Subcutaneous abdominal adipose tissue (tissue), 5 donors: ENCODE results near the gene MGAT5.

Experiments used
- H3K27ac ChIP-seq: one replicate; pipeline ENCODE4 v1.7.0; 2013; ENCODE audit warnings: low read depth, mild to moderate bottlenecking, inconsistent platforms, low read length, moderate library complexity
- H3K27me3 ChIP-seq, 5 donors: one replicate each; pipeline ENCODE4 v1.7.0; 2013; ENCODE audit warnings: low read length in 5 of 5, inconsistent platforms in 1 of 5; ENCODE audit not compliant: control insufficient read depth in 5 of 5, insufficient read depth in 4 of 5
- H3K36me3 ChIP-seq, 5 donors: one replicate each; pipeline ENCODE4 v1.7.0; 2013; ENCODE audit warnings: low read length in 5 of 5; ENCODE audit not compliant: control insufficient read depth in 5 of 5, insufficient read depth in 5 of 5
- H3K4me1 ChIP-seq, 5 donors: one replicate each; pipeline ENCODE4 v1.7.0; 2013; ENCODE audit warnings: low read length in 5 of 5, mild to moderate bottlenecking in 3 of 5, moderate library complexity in 1 of 5; ENCODE audit not compliant: control insufficient read depth in 5 of 5, insufficient read depth in 5 of 5
- H3K4me3 ChIP-seq, 5 donors: one replicate each; pipeline ENCODE4 v1.7.0; 2013; ENCODE audit warnings: low read length in 5 of 5, low read depth in 1 of 5
- H3K9ac ChIP-seq, 5 donors: one replicate each; pipeline ENCODE4 v1.7.0; 2013; ENCODE audit warnings: low read length in 5 of 5, mild to moderate bottlenecking in 4 of 5, moderate library complexity in 3 of 5
- H3K9me3 ChIP-seq, 5 donors: one replicate each; pipeline ENCODE4 v1.7.0; 2013; ENCODE audit warnings: low read length in 5 of 5; ENCODE audit not compliant: control insufficient read depth in 5 of 5
- donor health status: healthy.
- donor health status: healthy.
- donor health status: healthy.
- donor health status: healthy.
- donor health status: healthy.

MGAT5 gene

DNA sequence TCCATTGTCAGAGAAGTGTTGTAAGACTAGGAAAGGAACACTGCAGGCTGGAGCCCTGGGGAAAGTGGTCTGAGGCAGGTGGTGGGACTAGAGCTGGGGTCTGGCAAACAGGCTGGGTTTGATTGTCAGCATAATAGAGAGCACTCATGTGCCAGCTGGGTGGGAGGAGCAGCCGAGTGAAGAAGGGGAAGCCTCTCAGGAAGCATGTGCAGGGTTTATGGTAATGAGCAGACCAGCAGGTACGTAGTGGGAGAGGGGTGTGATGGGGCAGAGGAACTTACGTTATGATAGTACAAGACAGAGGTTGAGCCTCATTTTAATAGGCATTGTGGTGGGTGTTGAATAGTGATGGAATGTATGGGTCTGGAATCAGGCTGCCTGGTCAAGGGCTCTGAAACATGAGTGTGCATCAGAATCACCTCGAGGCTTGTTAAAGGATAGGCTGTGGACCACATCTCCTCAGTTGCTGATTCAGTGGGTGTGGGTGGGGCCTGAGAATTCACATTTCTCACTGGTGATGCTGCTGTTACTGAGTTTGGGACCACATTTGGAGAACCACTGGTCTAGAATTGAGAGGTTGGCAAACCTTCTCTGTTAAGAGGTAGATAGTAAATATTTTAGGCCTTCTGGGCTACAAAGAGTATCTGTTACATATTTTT is 1.7 kb upstream of the MGAT5 start:
- no peaks in the 10 kb centered on the region for H3K27me3 ChIP-seq
- H3K9me3 ChIP-seq, result no peaks in the 10 kb centered on the region
- H3K9ac ChIP-seq, result no peak overlapping the region
- H3K4me3 ChIP-seq, result no peak overlapping the region
- H3K4me1 ChIP-seq, result peaks cover 0 to 38% (median 9%) of the 10 kb centered on the region in 5 donors
- H3K27ac ChIP-seq, result no peak overlapping the region
- H3K36me3 ChIP-seq, result peaks cover 3 to 7% (median 6%) of the 10 kb centered on the region in 5 donors

- H3K27ac ChIP-seq, result no peak overlapping the region
- H3K4me3 ChIP-seq, result no peak overlapping the region
- no peaks in the 10 kb centered on the region for H3K9me3 ChIP-seq
- no peaks in the 10 kb centered on the region for H3K27me3 ChIP-seq
- H3K36me3 ChIP-seq, result peaks cover 3 to 7% (median 6%) of the 10 kb centered on the region in 5 donors
- H3K4me1 ChIP-seq, result peaks cover 0 to 37% (median 11%) of the 10 kb centered on the region in 5 donors
- H3K9ac ChIP-seq, result no peak overlapping the region
Observed at GRCh38 chr2:134253117-134253704, 661 bp upstream of the MGAT5 start.

DNA sequence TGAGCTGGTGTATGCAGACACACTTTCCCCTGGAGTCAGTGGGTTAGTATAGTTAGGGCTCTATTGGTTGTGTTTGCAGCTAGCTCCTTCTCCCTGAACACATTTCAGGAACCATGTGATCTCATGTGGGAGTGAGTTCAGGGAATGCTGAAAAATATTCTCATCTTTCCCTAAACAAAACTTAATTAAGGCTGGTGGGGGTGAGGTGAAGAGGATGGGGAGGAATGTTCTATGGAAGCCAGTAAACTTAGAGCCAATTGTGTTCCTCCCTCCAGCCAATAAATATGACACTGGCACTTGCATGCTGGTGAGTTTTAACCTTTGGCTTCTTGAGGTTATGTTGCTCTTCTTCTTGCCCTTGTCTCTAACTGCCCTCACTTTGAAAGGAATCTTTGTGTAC is 952 bp downstream of the MGAT5 start:
- Histone ChIP-seq H3K4me1 (peaks cover 0 to 37% (median 15%) of the 10 kb centered on the region in 5 donors), H3K9ac (no peak overlapping the region), H3K4me3 (no peak overlapping the region), H3K9me3 (no peaks in the 10 kb centered on the region), H3K27ac (no peak overlapping the region), H3K36me3 (peaks cover 3 to 7% (median 6%) of the 10 kb centered on the region in 5 donors), H3K27me3 (no peaks in the 10 kb centered on the region)

- no peaks in the 10 kb centered on the region for H3K27me3 ChIP-seq
- no peak overlapping the region for H3K9ac ChIP-seq
- H3K27ac ChIP-seq, result no peak overlapping the region
- H3K4me1 ChIP-seq, result peaks cover 0 to 49% (median 27%) of the 10 kb centered on the region in 5 donors
- H3K9me3 ChIP-seq, result no peaks in the 10 kb centered on the region
- no peak overlapping the region for H3K4me3 ChIP-seq
- H3K36me3 ChIP-seq, result peaks cover 3 to 7% (median 6%) of the 10 kb centered on the region in 5 donors
Observed at GRCh38 chr2:134256956-134257355, 3.1 kb downstream of the MGAT5 start.

GRCh38 chr2:134257509-134257908 is 3.6 kb downstream of the MGAT5 start:
- H3K4me1 ChIP-seq, result peaks cover 0 to 52% (median 27%) of the 10 kb centered on the region in 5 donors
- no peak overlapping the region for H3K9ac ChIP-seq
- H3K36me3 ChIP-seq, result peaks cover 3 to 7% (median 6%) of the 10 kb centered on the region in 5 donors
- H3K27me3 ChIP-seq, result no peaks in the 10 kb centered on the region
- no peak overlapping the region for H3K27ac ChIP-seq
- no peak overlapping the region for H3K4me3 ChIP-seq
- no peaks in the 10 kb centered on the region for H3K9me3 ChIP-seq

DNA sequence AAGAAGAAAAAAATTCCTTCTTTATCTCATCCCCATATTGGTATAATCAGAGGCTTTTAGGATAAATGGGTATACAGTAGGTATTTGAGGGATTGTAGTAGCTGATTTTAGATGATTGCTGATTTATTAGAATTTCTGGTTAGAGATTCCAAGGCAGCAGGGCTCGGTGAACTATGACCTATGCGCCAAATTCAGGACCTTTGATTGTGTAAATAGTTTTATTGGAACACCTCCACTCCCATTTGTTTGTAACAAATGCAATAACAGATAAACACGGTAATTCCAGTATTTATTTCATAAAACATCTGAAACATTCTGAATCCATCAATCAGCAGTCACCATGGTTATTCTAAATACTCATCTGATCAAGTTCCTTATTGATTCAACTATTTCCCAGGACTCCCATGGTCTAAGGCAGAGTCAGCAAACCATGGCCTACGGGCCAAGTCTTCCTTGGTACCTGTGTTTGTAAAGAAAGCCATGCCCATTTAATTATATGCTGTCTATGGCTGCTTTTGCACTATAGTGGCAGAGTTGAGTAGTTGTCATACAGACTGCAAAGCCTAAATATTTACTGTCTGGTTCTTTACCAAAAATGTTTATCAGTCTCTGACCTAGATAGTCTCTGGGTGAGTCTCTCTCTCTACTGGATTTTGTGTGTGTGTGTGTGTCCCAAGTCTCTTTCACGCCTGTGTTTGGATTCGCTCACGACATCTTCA is 4.3 kb downstream of the MGAT5 start:
- Histone ChIP-seq H3K9ac (no peak overlapping the region), H3K9me3 (no peaks in the 10 kb centered on the region), H3K4me3 (no peak overlapping the region), H3K4me1 (peaks cover 0 to 55% (median 27%) of the 10 kb centered on the region in 5 donors), H3K27ac (no peak overlapping the region), H3K36me3 (peaks cover 3 to 7% (median 6%) of the 10 kb centered on the region in 5 donors), H3K27me3 (no peaks in the 10 kb centered on the region)

DNA sequence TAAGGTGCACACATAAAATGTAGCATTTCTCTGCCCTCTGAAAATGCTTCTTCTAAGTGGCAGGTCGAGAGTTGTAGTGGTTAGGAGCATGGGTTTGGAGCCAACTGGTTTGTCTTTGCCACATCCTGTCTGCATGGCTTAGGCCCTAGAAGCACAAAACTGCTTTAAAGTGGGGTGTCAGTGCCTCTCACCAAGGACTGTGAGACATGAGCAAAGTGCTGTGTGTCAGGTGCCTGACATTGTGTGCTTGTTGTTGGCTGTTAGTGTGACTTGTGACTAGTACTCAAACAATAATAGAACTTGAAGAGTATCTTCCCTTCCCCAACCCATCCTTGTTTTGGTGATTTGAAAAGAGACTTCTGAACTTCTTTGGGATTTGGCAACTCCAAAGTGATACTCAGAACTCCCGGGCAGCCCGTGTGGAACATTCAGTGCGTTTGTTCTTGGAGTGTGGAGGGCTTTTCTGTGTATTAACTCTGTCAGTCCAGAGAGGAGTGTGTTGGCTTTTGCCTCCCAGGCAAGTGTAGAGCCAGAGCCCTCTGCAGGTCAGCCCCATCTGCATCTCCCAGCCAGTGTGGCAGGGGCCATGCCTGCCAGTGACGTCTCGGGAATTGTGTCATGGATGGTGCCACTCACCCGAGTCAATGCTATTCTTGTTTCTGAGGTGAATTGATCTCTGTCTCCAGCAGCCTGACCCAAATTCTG is 5.0 kb downstream of the MGAT5 start:
- Histone ChIP-seq H3K4me1 (peaks cover 0 to 48% (median 26%) of the 10 kb centered on the region in 5 donors), H3K36me3 (peaks cover 3 to 7% (median 6%) of the 10 kb centered on the region in 5 donors), H3K4me3 (no peak overlapping the region), H3K27ac (no peak overlapping the region), H3K9me3 (no peaks in the 10 kb centered on the region), H3K9ac (no peak overlapping the region), H3K27me3 (no peaks in the 10 kb centered on the region)

- Histone ChIP-seq H3K4me1 (peaks cover 0 to 43% (median 24%) of the 10 kb centered on the region in 5 donors), H3K9ac (no peak overlapping the region), H3K27me3 (no peaks in the 10 kb centered on the region), H3K4me3 (no peak overlapping the region), H3K9me3 (no peaks in the 10 kb centered on the region), H3K27ac (no peak overlapping the region), H3K36me3 (peaks cover under 1 to 4% (median 3%) of the 10 kb centered on the region in 5 donors)
Observed at GRCh38 chr2:134259571-134259970, 5.7 kb downstream of the MGAT5 start.

DNA sequence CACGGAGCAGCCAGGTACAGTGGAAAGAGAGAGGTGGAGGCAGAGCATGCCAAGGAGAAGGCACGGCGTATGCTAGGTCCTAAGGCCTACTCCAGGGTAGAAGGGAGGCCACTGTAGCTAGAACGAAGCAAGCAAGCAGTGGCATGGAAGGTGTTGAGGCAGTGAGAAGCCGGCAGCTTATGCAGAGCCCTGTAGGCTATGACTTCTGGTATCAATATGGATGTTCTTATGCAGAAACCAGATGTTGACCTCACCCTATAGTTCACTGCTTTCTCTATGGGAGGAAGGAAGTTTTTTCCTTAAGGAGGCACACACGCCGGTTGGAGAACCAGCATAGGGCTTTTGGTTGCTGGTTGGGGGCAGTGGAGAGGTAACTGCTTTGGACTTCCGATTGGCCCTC is 6.1 kb downstream of the MGAT5 start:
- no peaks in the 10 kb centered on the region for H3K27me3 ChIP-seq
- H3K27ac ChIP-seq, result no peak overlapping the region
- peaks cover 0 to 3% (median 0%) of the 10 kb centered on the region in 5 donors for H3K36me3 ChIP-seq
- H3K4me1 ChIP-seq, result peaks cover 0 to 43% (median 24%) of the 10 kb centered on the region in 5 donors
- H3K4me3 ChIP-seq, result no peak overlapping the region
- H3K9me3 ChIP-seq, result no peaks in the 10 kb centered on the region
- H3K9ac ChIP-seq, result no peak overlapping the region
